Measurements from ENCODE around the gene SNRPA. TPM values are rescaled to one million over a fixed set of nuclear protein-coding genes. Genes with fewer than 3 reads are reported as not detected.

The SNRPA gene
- total and polyA plus RNA-seq, 2 of the 4 experiments (the other 2 are of a cell fraction): 30.3 to 81.3 TPM

GRCh38 chr19:40803170-40803856 lies 52.3 kb downstream of the SNRPA start:
- Histone ChIP-seq H4K5ac (ENCODE audit: low read depth, low read length) (no peak overlapping the region), H3K9ac (ENCODE audit: low read depth, low read length) (no peak overlapping the region), H2BK5ac (ENCODE audit: low read depth, low read length, poor library complexity, severe bottlenecking) (no peak overlapping the region), H3K4me1 (ENCODE audit: control insufficient read depth, insufficient read depth, low read length) (peaks cover 37% of the 10 kb centered on the region), H2BK15ac (ENCODE audit: low read depth, low read length) (no peak overlapping the region), H3K27ac (ENCODE audit: insufficient read depth, low read length) (no peak overlapping the region), H4K91ac (ENCODE audit: insufficient read depth, low read depth, low read length) (no peak overlapping the region), H4K8ac (ENCODE audit: low read depth in 2 of 2, low read length in 2 of 2) (no peak overlapping the region), H3K27me3 (ENCODE audit: control insufficient read depth, insufficient read depth, low read length) (no peaks in the 10 kb centered on the region), H3K9me1 (ENCODE audit: insufficient read depth, low read length) (peaks cover 30% of the 10 kb centered on the region), H3K9me3 (ENCODE audit: control insufficient read depth, insufficient read depth, low read length) (no peaks in the 10 kb centered on the region), H3K79me1 (ENCODE audit: low read depth in 1 of 2, low read length in 2 of 2) (peaks cover 10 to 83% of the 10 kb centered on the region in 2 experiments), H3K4me3 (ENCODE audit: insufficient read depth, low read depth, low read length) (no peak overlapping the region), H2AK5ac (ENCODE audit: low read depth, low read length) (no peak overlapping the region), H2AFZ (replicated peaks; ENCODE audit: low read length, poor library complexity) (no peak overlapping the region), H3K18ac (ENCODE audit: low read depth, low read length) (no peak overlapping the region), H3K36me3 (ENCODE audit: control insufficient read depth, insufficient read depth, low read length) (peaks cover 57% of the 10 kb centered on the region), H3K23ac (ENCODE audit: low read depth, low read length) (no peak overlapping the region), H3K4ac (ENCODE audit: low read depth, low read length) (no peak overlapping the region), H4K20me1 (ENCODE audit: insufficient read depth, low read length) (peaks cover 86% of the 10 kb centered on the region), H3K14ac (replicated peaks; ENCODE audit: low read depth, low read length) (no peak overlapping the region), H2AK9ac (replicated peaks; ENCODE audit: low read depth, low read length, poor library complexity) (no peak overlapping the region), H3K4me2 (ENCODE audit: low read depth, low read length) (peak overlapping the region; percentile 81; the same call in 1 of the 2 replicates), H2BK120ac (ENCODE audit: low read depth, low read length) (no peak overlapping the region), H3K56ac (ENCODE audit: extremely low read depth, insufficient read depth, low read length) (no peak overlapping the region), H2BK20ac (ENCODE audit: low read depth, low read length) (no peak overlapping the region)
- POLR2A ChIA-PET (ENCODE audit: unreplicated experiment): interaction anchor here (0.6 kb wide), 1 partner anchor 8 kb away, joined by 4 read pairs; no protein-coding TSS in a partner anchor
- dilution Hi-C loops (cut with HindIII; ENCODE audit: low sequenced_read_pairs, unreplicated experiment): no loop called here
- BruUV-seq (replicated peaks): no TSS peak
- 92% methylated on average over 2 of the region's 9 CpGs; no CpG with 5 or more reads in 1 of the 2 experiments for WGBS, 2 experiments (ENCODE audit: extremely low coverage in 2 of 2, insufficient read length in 1 of 2)
- intact Hi-C loops (cut with micrococcal nuclease): no loop called here
- TF ChIP-seq RCOR1 (IDR thresholded peaks at IDR 0.05; ENCODE audit: insufficient replicate concordance, low read length): no peak
- no peak for TF ChIP-seq MXI1 (IDR thresholded peaks at IDR 0.05; ENCODE audit: borderline replicate concordance, low read depth, low read length)
- no peak for TF ChIP-seq CHD1 (IDR thresholded peaks at IDR 0.05; ENCODE audit: low read depth, low read length)
- no peak for TF ChIP-seq FOS (IDR thresholded peaks at IDR 0.05; ENCODE audit: low read depth, low read length)
- TF ChIP-seq POLR2A (IDR thresholded peaks at IDR 0.05; ENCODE audit: low read depth, low read length): no peak
- no peak for TF ChIP-seq NFE2L2 (IDR thresholded peaks at IDR 0.05; ENCODE audit: low read depth, low read length)
- no peak for TF ChIP-seq RFX5 (IDR thresholded peaks at IDR 0.05; ENCODE audit: low read depth, low read length)
- TF ChIP-seq ELK1 (IDR thresholded peaks at IDR 0.05; ENCODE audit: borderline replicate concordance, low read depth, low read length): no peak
- TF ChIP-seq CTCF (conservative IDR thresholded peaks at IDR 0.05; ENCODE audit: low read depth, low read length): no peak
- no peak for TF ChIP-seq BHLHE40 (IDR thresholded peaks at IDR 0.05; ENCODE audit: low read depth, low read length)
- TF ChIP-seq SMC3 (IDR thresholded peaks at IDR 0.05; ENCODE audit: low read depth, low read length): no peak
- no peak for TF ChIP-seq MAZ (IDR thresholded peaks at IDR 0.05; ENCODE audit: borderline replicate concordance, low read depth, low read length)
- no peak for TF ChIP-seq USF2 (IDR thresholded peaks at IDR 0.05; ENCODE audit: low read depth, low read length)
- TF ChIP-seq MAFK (IDR thresholded peaks at IDR 0.05; ENCODE audit: low read depth, low read length): no peak
- no peak for TF ChIP-seq CEBPB (IDR thresholded peaks at IDR 0.05; ENCODE audit: low read depth, low read length)
- TF ChIP-seq RAD21 (IDR thresholded peaks at IDR 0.05; ENCODE audit: low read length): no peak
- CTCF ChIA-PET: interaction anchor here (0.6 kb wide), 1 partner anchor 10 kb away, joined by 3 read pairs; no protein-coding TSS in a partner anchor
- in situ Hi-C loops (cut with MboI; ENCODE audit: low sequenced_read_pairs): no loop called here
- ATAC-seq (ENCODE audit: low read depth): no peak
- DNase-seq: no peak
